ENCODE measurements around the gene CLTCL1.
"Not testable (repeated sequence)": the region's sequence is repeated elsewhere in the genome, so short reads cannot be mapped to it uniquely, and the experiment has no call there.

The CLTCL1 gene

DNA sequence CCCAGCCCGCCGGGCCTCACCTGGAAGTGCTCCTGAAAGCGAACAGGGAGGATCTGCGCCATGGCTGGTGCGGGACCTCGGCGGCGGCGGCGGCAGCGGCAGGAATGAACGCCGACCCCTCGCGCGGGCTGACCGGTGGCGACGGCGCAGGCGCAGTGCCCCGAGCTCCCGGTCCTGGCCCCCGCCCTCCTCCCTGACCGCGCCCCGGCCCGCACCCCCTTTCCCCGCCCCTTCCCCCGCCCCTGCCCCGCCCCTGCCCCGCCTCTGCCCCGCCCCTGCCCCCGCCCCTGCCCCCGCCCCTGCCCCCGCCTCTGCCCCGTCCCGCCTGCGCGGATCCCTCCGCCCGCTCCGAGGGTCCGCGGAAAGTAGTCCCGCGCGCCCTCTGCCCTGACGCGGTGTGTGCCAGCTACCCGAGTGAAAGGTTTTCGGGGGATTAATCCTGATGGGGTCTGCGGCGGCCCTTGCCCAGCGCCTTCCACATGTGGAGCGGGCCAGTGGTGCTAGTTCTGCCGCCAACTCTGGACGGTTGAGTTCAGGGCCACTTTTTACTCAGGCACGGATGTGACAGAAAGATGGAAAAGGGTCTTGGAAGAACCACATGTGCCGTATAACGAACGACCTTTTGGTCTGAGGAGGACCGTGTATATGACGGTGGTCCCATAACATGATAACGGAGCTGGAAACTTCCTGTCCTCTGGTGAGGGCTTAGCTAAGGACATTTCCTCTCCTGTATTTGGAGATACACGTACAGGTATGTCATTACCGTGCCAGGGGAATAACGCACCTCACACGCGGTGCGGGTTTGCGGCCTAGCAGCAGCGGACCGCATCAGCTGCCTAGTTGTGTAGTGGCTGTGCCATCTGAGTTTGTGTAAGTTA lies at the start of gene CLTCL1:
TSS of gene CLTCL1 (minus strand) at position 140 of the 878 bp plus-strand sequence. CDS start at position 62, 78 bp downstream.
- DNase-seq = peak; percentile 90

DNA sequence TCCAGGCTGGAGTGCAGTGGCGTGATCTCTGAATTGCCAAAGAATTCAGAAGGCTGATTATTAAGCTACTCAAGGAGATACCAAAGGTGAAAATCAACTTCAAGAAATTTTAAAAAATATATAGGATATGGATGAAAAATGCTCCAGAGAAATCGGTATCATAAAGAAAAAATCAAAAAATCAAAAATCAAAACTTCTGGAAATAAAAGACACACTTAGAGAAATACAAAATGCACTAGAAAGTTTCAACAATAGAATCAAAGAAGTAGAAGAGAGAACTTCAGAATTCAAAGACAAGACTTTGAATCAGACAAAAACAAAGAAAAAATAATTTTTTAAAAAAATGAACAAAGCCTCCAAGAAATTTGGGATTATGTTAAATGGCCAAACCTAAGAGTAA lies 45.6 kb upstream of the CLTCL1 start:
- no peak for DNase-seq

DNA sequence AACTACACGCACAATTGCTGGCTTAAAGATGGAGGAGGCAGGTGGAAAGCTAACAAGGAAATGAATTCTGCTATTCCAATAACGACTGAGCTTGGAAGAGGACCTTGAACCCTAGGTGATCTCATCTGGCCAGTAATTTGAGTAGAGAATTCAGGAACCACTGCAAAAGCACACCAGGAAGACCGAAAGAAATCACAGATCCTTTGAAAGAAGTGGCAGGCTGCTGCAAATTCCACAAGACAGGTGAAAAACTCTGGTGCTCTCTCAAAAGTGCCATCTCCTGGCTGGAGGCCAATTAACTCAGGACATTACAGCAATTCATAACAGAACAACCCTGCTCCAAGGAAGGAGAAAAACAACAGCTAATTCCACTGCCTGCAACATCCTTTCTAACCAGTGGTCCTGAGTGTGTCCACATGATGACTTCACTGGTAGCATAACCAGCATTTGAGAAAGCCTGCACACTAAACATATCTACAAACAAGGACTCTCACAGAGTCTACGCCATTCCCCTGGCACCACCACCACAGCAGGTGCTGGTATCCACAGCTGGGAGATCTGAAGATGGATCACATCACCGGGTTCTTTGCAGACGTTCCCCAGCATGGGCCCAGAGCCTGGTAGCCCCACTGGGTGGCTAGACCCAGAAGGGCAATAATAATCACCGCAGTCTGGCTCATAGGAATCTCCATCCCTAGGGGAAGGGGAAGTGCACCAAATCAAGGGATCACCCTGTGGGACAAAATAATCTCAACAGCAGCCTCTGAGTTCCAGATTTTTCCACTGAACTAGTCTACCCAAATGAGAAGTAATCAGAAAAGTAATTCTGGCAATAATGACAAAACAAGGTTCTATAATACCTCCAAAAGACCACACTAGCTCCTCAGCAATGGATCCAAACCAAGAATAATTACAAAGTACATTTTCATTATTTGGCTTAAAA lies 44.9 kb upstream of the CLTCL1 start:
- no peak for DNase-seq

DNA sequence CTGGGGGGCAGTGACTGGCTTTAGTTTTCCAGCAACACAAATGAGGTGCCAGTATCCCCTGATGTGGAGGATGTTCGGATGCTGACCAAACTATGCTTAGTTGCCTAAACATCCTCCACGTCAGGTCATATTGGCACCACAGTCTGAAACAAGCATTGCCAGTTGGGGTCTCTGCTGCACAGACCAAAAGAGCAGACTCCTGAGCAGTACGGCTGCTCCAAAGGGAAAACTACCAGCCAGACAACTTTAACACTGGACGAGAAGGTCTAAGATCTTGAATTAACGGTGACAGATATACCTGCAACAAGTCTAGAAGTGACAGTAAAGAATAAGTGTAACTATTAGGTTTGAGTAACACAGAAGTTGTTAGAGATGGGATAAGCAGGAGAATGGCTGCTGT lies 40.5 kb upstream of the CLTCL1 start:
- no peak for DNase-seq

DNA sequence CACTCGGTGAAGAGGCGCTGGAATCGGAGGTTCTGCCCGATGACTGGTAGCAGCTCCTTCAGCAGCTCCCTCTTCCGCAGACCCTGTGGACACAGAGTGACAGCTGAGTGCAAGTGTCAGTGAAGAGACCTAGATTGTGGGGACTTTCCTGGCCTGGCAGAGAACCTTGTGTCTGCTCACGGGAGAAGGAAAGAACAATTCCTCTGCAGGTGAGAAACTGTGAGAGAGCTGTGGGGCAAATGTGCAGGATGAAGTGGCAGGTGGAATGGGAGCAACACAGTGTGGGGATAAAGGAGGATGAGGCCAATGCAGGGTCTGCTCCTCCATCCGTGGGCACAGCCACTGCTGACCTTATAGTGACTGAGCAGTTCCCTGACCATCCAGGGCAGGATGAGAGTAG lies 40.0 kb upstream of the CLTCL1 start:
- no peak for DNase-seq

DNA sequence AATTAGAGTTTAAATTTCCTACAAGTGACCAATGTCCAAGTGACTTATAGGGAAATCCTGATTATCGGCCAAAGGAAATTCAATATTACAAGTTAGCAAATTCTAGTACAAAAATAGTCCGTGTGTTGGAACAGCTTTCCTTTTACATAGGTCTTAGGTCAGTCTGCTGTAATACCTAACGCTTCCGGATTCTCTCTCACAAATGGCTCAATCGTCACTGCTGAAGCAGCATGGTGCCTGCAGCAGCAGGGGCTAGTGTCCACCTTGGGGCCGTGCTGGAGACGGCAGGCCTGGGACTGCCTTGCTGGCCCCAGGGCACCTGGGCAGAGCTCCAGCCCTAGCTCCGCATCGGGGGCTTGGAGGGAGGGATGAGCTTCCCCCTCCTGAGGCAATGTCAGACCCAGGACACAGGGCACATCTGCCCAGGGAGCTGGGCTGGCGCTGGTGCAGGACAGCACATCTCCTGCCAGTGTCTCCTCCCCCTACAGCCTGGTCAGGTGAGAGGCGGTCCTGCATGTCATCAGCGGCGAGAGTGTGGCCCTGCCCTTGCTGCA lies 39.4 kb upstream of the CLTCL1 start:
- DNase-seq = no peak

DNA sequence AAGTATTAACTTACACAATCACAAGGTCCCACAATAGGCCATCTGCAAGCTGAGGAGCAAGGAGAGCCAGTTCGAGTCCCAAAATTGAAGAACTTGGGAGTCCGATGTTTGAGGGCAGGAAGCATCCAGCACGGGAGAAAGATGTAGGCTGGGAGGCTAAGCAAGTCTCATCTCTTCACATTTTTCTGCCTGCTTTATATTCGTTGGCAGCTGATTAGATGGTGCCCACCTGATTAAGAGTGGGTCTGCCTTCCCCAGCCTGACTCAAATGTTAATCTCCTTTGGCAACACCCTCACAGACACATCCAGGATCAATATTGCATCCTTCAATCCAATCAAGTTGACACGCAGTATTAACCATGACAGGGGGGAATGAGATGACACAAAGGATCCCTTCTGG lies 38.7 kb upstream of the CLTCL1 start:
- DNase-seq = not testable (repeated sequence)

DNA sequence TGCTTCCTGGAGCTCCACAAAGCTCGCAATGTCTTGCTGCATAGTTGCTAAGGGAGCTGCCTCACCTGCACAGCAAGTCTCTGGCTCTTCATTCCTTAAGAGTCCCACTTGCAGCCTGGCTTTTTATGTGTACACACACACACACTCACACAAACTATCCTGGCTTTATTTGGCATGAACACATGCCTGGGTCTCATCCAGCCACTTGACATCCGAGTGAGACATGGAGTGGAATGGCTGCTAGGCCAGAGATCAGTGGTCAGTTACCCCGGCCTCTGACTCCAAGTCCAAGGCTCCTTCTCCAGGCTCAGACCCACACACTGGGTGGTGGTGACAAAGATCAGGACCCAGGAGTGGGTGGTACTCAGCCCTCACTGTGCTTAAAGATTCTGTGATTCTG lies 37.9 kb upstream of the CLTCL1 start:
- no peak for DNase-seq

DNA sequence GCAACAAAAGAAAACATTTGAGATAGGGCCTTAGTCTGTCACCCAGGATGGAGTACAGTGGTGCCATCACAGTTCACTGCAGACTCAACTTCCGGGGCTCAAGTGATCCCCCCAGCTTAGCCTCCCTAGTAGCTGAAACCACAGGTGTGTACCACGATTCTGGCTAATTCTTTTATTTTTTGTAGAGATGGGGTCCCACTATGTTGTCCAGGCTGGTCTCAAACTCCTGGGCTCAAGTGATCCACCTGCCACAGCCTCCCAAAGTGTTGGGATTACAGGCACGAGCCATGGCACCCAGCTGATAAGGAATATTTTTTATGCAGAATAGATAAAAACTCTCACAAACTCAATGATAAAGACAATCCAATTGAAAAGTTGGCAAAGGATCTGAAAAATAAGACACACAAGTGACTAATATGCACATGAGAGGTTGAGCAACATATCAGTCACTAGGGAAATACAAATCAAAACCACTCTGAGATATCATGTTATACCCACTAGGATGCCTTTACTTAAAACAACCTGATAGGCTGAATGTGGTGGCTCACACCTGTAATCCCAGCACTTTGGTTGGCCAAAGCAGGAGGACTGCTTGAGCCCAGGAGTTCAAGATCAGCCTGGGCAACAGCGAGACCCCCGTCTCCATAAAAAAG lies 33.9 kb upstream of the CLTCL1 start:
- no peak for DNase-seq

DNA sequence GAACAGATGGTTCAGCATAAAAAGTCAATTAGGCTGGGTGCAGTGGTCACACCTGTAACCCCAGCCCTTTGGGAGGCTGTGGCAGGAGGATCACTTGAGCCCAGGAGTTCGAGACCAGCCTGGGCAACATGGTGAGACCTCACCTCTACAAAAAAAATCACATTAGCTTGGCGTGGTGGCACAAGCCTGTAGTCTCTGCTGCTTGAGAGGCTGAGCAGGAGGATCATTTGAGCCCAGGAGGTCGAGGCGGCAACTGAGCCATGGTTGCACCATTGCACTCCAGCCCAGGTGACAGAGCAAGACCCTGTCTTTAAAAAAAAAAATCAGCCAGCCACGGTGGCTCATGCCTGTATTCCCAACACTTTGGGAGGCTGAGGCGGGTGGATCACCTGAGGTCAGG lies 31.9 kb upstream of the CLTCL1 start:
- not testable (repeated sequence) for DNase-seq

DNA sequence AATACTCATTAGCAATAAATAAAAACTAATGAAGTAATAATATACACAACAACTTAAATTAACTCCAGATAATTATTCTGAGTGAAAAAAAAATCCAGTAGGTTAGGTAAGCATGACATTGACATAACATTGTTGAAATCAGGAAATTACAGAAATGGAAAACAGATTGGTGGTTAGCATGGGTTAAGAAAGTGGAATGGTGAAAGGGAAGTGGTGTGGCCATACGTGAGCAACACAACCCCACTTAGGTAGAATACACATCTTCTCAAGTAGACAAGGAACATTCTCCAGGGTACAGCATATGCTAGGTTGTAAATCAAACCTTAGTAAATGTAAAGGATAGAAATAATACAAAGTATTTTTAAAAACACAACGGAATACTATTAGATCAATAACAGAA lies 30.2 kb upstream of the CLTCL1 start:
- DNase-seq = no peak

DNA sequence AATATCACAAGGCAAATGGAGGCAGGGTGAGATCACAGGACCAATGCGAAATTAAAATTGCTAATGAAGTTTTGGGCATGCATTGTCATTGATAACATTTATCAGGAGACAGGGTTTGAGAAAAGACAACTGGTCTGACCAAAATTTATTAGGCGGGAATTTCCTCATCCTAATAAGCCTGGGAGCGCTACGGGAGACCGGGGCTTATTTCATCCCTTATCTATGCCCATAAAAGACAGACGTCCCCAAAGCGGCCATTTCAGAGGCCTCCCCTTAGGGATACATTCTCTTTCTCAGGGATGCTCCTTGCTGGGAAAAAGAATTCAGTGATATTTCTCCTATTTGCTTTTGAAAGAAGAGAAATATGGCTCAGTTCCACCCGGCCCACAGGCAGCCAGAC lies 28.6 kb upstream of the CLTCL1 start:
- not testable (repeated sequence) for DNase-seq

DNA sequence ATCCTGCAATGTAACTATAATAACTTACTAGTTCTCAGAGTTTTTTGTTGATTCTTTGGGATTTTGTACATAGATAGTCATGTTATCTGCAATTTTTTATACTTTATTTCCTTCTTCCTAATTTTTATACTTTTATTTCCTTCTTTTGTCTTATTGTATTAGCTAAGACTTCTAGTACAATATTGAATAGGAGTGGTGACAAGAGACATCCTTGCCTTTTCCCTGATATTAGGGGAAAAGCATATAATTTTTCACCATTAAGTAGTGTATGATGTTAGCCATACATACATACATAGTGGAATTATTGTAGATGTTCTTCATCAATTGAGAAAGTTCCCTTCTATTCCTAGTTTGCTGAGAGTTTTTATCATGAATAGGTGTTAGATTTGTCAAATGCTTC lies 27.8 kb upstream of the CLTCL1 start:
- DNase-seq = no peak

DNA sequence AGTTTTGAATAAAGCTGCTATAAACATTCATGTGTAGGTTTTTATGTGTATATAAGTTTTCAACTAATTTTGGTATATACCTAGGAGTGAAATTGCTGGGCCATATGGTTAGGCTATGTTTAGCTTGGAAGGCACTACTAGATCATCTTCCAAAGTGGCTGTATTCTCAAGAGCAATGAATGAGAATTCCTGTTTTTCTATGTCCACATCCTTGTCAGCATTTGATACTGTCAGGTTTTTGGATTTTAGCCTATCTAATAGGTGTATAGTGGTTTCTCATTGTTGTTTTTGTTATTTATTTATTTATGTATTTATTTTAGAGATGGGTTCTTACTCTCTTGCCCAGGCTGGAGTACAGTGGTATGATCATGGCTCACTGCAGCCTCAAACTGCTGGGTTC lies 26.3 kb upstream of the CLTCL1 start:
- no peak for DNase-seq

DNA sequence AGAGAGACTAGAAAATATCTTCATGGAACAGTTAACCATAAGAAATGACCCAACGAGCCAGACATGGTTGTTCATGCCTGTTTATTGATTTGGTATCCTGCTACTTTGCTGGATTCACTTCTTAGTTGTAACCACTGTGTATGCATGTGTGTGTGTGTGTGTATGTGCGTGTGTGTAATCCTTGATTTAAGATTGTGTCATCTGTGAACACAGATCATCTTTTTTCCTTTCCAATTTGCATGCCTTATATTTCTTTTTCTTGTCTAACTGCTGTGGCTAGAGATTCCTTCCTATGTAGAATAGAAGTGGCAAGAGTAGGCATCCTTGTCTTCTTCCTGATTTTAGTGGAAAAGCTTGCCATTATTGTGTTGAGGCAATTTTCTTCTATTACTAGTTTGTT lies 16.4 kb upstream of the CLTCL1 start:
- DNase-seq = no peak

DNA sequence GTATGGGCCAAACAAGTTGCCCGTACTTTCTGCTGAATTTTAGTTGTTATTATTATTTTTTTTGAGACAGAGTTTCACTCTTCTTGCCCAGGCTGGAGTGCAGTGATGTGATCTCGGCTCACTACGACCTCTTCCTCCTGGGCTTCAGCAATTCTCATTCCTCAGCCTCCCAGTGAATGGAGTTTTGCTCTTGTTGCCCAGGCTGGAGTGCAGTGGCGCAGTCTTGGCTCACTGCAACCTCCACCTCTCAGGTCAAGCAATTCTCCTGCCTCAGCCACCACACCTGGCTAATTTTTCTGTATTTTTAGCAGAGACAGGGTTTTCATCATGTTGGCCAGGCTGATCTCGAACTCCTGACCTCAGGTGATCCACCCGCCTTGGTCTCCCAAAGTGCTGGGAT lies 15.0 kb upstream of the CLTCL1 start:
- not testable (repeated sequence) for DNase-seq

DNA sequence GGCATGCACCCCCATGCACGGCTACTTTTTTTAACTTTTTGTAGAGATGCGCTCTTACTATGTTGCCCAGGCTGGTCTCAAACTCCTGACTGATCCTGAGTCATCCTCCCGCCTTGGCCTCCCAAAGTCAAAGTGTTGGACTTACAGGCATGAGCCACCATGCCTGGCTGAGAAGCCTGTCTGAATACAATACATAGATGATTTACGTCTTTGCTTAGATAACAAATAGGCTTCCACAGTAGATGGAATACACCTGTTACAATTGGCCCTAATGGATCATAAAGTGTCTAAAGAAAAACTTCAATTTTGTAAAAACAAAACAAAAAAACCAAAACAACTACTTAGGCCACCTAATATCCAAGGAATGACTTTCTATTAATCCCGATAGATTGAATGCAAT lies 13.0 kb upstream of the CLTCL1 start:
- no peak for DNase-seq

DNA sequence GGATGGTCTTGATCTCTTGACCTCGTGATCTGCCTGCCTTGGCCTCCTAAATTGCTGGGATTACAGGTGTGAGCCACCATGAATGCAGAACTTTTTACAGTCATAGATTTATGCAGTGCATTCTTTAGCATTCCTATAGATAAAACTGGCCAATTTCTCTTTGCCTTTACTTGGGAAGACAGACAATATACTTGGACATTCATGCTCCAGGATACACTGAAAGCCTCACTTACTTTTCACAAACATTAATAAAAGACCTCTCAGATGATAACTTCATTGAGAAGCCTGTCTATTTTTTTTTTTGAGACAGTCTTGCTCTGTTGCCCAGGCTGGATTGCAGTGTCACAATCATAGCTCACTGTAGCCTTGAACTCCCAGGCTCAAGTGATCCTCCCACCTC lies 12.3 kb upstream of the CLTCL1 start:
- DNase-seq = no peak

DNA sequence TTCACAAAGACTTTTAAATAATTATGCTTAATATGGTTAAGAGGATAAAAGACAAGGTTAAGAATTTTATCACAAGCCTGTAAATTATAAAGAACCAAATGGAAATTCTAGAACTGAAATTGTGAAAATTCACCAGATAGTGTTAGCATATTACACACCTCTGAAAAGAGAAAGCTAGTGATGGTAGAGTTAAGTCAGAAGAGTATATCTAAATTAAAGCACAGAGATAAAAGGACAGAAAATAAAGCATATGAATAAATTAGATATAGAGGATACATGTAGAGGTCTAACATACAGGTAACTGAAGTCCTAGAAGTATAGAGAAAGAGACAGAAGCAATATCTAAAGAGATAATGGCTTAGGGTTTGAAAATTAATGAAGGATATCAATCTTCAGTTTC lies 4.2 kb upstream of the CLTCL1 start:
- no peak for DNase-seq

DNA sequence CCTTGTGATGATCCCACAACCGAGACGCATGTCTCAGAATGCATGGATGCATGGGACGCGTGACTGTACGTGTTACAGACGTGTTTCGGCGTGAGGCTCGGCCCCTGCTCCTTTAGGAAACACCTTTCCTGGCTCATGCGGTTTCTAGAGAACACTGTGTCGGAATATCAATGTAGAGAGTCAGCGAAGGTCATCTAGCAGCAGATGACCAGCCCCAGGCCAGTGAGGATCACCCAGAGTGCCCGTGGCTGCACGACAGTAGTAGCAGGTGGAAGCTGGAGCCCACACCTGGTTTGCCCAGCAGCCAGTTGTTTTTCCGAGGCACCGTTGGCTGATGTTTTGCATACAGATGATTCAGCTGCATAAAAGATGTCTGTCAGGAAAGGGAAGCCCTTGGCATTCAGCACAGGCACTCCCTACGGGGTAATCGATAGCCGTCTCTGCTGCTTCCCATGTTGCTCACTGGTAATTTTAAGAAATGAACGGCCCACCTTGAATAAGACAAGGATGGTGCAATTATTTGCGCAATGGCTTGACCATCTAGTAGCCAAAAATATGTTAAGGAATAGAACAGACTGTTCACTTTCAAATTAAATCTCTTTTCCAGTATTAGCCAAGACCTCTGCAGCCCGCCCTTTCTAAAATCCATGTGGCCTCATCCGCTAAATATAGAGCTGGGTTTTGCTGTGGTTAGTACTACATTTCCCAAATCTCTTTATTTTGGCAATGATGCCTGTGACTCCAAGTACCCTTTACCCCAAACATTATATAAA lies 1.1 kb upstream of the CLTCL1 start:
- DNase-seq = no peak

DNA sequence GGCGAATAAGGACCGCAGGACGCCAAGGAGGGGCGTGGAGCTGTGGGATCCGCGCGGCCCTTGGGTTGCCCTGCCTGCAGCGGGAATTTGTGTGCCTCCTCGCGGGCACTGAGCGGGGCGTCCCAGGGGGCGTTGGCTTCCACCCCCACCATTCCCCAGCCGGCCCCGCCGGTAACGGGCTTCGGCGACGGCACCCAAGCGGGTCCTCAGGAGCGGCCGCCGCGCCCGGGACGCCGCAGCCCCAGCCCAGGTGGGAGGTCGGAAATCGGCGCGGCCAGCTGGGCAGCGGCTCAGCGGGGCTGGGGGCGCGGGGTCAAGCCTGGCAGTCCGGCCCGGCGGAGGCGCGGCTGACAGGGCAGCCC lies 320 bp downstream of the CLTCL1 start:
- DNase-seq = no peak

All from retina (tissue), 1 donor.